Measurements from ENCODE around the gene POLR2E.

- TF ChIP-seq REST (IDR thresholded peaks at IDR 0.05; ENCODE audit: low read depth, low read length) (no peak), RAD21 (IDR thresholded peaks at IDR 0.05; ENCODE audit: low read length) (no peak), CTCF (IDR thresholded peaks at IDR 0.05) (no peak), NFIC (IDR thresholded peaks at IDR 0.05; ENCODE audit: borderline replicate concordance) (no peak), POLR2AphosphoS5 (IDR thresholded peaks at IDR 0.05; ENCODE audit: low read depth, low read length) (no peak), RFX5 (IDR thresholded peaks at IDR 0.05; ENCODE audit: low read length) (no peak), YY1 (IDR thresholded peaks at IDR 0.05; ENCODE audit: low read depth) (no peak), EZH2phosphoT487 (IDR thresholded peaks at IDR 0.05; ENCODE audit: borderline replicate concordance, low read depth) (no peak), ZBTB33 (IDR thresholded peaks at IDR 0.05; ENCODE audit: borderline replicate concordance, low read depth) (no peak)
Observed at GRCh38 chr19:1131718-1132551, 36.8 kb upstream of the POLR2E start.
